Measurements from ENCODE around the gene DYRK3. TPM values are rescaled to one million over a fixed set of nuclear protein-coding genes. Genes with fewer than 3 reads are reported as not detected.

DYRK3 gene
- total and polyA plus RNA-seq, 10 of the 15 experiments (the other 5 are each of a cell fraction or from before 2014, with no cell fraction given), result 1.6 to 12.9 (median 10.3) TPM

GRCh38 chr1:206666031-206666561, 30.8 kb downstream of the DYRK3 start:
- intact Hi-C loops (cut with micrococcal nuclease; ENCODE audit: unreplicated experiment), result no loop called here
- no peak overlapping the region for H3K9ac ChIP-seq (ENCODE audit: control insufficient read depth, insufficient read depth, low read length)

More at GRCh38 chr1:206666031-206666561, 30.8 kb downstream of the DYRK3 start:
- H3K4me1 ChIP-seq (ENCODE audit: control insufficient read depth, insufficient read depth, low read length), result peaks cover 10% of the 10 kb centered on the region
- ChIA-PET RAD21 (ENCODE audit: unreplicated experiment) (interaction anchor here (2.3 to 6.8 kb wide), 8 partner anchors 17 to 316 kb away, joined by 10 to 207 read pairs (median 26); partner anchors contain the start of genes DYRK3 and EIF2D), SMC1A (ENCODE audit: uncharacterized antibody, unreplicated experiment) (interaction anchor here (0.6 to 14.7 kb wide), 22 partner anchors 7 to 187 kb away, joined by 3 to 301 read pairs (median 20); partner anchors contain the start of genes DYRK3 and MAPKAPK2), POLR2A (interaction anchor here (0.6 to 6.4 kb wide), 4 partner anchors 22 to 170 kb away, joined by 4 to 92 read pairs (median 6); partner anchors contain the start of gene DYRK3), CTCF (interaction anchor here (1.5 to 28.3 kb wide), 20 partner anchors 8 to 317 kb away, joined by 4 to 1150 read pairs (median 34); partner anchors contain the start of genes DYRK3, EIF2D and IKBKE)
- H3K27me3 ChIP-seq (replicated peaks in 1 of 2; ENCODE audit: control insufficient read depth in 2 of 2, insufficient read depth in 2 of 2, low read length in 1 of 2), result no peaks in the 10 kb centered on the region
- H3K4me2 ChIP-seq (ENCODE audit: control insufficient read depth, insufficient read depth), result no peak overlapping the region
- H3K9me3 ChIP-seq (replicated peaks; ENCODE audit: control insufficient read depth, insufficient read depth, low read length), result no peaks in the 10 kb centered on the region
- no peak overlapping the region for H2AFZ ChIP-seq (ENCODE audit: control insufficient read depth, low read depth, low read length)
- no TSS peak for BruUV-seq (replicated peaks)
- no peak for ATAC-seq
- in situ Hi-C loops (cut with MboI), result no loop called here
- DNase-seq (ENCODE audit: low read depth, low spot score), result no peak
- FAIRE-seq, result no peak
- 40% methylated on average over 1 of the region's 3 CpGs for WGBS (ENCODE audit: insufficient coverage, insufficient replicate concordance, low lambda C conversion rate, missing lambda C conversion rate)
- H3K27ac ChIP-seq (ENCODE audit: control insufficient read depth, insufficient read depth), result no peak overlapping the region
- TF ChIP-seq PAX5 (IDR thresholded peaks at IDR 0.05; ENCODE audit: borderline replicate concordance, low read depth, low read length) (no peak), BMI1 (IDR thresholded peaks at IDR 0.05; ENCODE audit: borderline replicate concordance) (no peak), RAD51 (IDR thresholded peaks at IDR 0.05) (no peak), SREBF1 (IDR thresholded peaks at IDR 0.05; ENCODE audit: low read length) (no peak), GATAD2B (conservative IDR thresholded peaks at IDR 0.05; ENCODE audit: low read depth) (no peak), EED (IDR thresholded peaks at IDR 0.05; ENCODE audit: low read depth) (no peak), E2F8 (IDR thresholded peaks at IDR 0.05; ENCODE audit: low read depth, partially characterized antibody) (no peak), MXI1 (IDR thresholded peaks at IDR 0.05; ENCODE audit: low read depth, low read length) (no peak), KLF5 (IDR thresholded peaks at IDR 0.05; ENCODE audit: partially characterized antibody) (no peak)
- no peaks in the 10 kb centered on the region for H3K79me2 ChIP-seq (ENCODE audit: control insufficient read depth, insufficient read depth, low read length)
- H4K20me1 ChIP-seq (ENCODE audit: control insufficient read depth, insufficient read depth), result no peaks in the 10 kb centered on the region
- no peak overlapping the region for H3K4me3 ChIP-seq
- H3K36me3 ChIP-seq (ENCODE audit: control insufficient read depth in 2 of 2, insufficient read depth in 2 of 2, low read length in 1 of 2), result no peaks in the 10 kb centered on the region
